ENCODE data around the gene SNX21. TPM values are rescaled to one million over a fixed set of nuclear protein-coding genes. Genes with fewer than 3 reads are reported as not detected.

Gene SNX21
- total and polyA plus RNA-seq, 12 donors, result 15.4 to 27.0 (median 18.5) TPM

DNA sequence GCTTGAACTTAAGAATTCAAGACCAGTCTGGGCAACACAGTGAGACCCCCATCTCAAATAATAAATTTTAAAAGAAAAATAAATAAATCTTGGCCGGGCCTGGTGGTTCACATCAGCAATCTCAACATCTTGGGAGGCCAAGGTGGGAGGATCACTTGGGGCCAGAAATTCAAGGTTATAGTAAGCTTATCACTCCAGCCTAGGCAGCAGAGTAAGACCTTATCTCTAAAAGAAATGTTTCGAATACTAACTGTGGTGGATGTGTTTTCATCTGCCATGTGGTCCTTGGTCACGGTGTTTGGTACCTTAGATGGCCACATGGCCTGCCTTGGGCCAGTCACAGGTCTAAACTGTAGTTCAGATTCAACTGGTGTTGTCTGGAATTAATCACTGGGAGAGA is 15.4 kb upstream of the SNX21 start:
- WGBS, 2 donors, result 69 to 73% methylated on average over 3 of the region's 3 CpGs
- TF ChIP-seq, protein P1, sequence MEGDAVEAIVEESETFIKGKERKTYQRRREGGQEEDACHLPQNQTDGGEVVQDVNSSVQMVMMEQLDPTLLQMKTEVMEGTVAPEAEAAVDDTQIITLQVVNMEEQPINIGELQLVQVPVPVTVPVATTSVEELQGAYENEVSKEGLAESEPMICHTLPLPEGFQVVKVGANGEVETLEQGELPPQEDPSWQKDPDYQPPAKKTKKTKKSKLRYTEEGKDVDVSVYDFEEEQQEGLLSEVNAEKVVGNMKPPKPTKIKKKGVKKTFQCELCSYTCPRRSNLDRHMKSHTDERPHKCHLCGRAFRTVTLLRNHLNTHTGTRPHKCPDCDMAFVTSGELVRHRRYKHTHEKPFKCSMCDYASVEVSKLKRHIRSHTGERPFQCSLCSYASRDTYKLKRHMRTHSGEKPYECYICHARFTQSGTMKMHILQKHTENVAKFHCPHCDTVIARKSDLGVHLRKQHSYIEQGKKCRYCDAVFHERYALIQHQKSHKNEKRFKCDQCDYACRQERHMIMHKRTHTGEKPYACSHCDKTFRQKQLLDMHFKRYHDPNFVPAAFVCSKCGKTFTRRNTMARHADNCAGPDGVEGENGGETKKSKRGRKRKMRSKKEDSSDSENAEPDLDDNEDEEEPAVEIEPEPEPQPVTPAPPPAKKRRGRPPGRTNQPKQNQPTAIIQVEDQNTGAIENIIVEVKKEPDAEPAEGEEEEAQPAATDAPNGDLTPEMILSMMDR (IDR thresholded peaks at IDR 0.05), result no peak
- Histone ChIP-seq H3K27ac (peak overlapping the region in 1 of 10 donors; percentile 3), H3K4me1 (peaks cover 4 to 20% (median 9%) of the 10 kb centered on the region in 9 donors), H3K9me3 (no peaks in the 10 kb centered on the region), H3K27me3 (peaks cover 3 to 37% (median 24%) of the 10 kb centered on the region in 7 donors), H3K36me3 (peaks cover 0 to 7% (median 0%) of the 10 kb centered on the region in 9 donors), H3K4me3 (no peak overlapping the region)
- ATAC-seq (no peak), DNase-seq (no peak)
- intact Hi-C loops (cut with DNase I), result no loop called here

DNA sequence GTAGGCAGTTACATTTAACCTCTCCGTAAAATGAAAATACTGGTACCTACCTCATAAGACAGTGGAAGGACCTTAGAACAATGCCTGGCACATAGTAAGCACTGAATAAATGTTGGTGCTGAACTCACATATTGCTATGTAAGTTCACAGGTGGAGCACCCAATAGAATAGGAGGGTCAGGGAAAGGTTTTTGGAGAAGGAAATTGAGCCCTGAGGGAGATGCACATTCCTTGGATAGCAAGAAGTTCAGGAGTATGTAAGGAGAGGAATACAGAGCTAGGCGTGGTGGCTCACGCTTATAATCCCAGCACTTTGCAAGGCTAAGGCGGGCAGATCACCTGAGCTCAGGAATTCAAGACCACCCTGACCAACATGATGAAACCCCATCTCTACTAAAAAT is 14.1 kb upstream of the SNX21 start:
- 96 to 98% methylated on average over 4 of the region's 4 CpGs for WGBS, 2 donors
- H3K27ac ChIP-seq, result no peak overlapping the region
- TF ChIP-seq, protein P1 (IDR thresholded peaks at IDR 0.05), result no peak
- H3K27me3 ChIP-seq, result peaks cover 3 to 49% (median 35%) of the 10 kb centered on the region in 7 donors
- H3K36me3 ChIP-seq, result peaks cover 0 to 7% (median 0%) of the 10 kb centered on the region in 9 donors
- peaks cover 4 to 30% (median 16%) of the 10 kb centered on the region in 9 donors for H3K4me1 ChIP-seq
- no peak for ATAC-seq
- no peak for DNase-seq
- intact Hi-C loops (cut with DNase I), result no loop called here
- H3K9me3 ChIP-seq, result no peaks in the 10 kb centered on the region
- no peak overlapping the region for H3K4me3 ChIP-seq

DNA sequence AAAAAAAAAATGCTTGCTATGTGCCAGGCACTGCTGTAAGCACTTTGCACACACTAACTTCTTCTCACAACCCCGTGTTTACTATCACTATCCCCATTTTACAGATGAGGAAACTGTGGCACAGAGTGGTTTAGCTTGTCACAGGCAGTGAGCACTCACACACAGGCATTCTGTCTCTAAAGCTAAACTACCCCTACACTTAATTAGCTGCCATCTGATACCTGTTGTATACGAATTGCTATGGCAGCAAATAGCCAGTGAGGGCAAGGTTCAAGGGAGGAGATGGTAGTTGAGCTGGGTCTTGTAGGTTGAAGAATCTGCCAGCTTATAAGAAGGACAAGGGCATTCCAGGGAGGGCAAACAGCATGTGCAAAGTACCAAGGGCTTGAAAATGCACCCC is 11.7 kb upstream of the SNX21 start:
- intact Hi-C loops (cut with DNase I), result loop anchor here in 5 of 10 donors (5.0 to 10.0 kb wide), 3 partner anchors 113 to 143 kb away; partner anchors contain the start of gene PCIF1 (in 1 of the 5)
- Histone ChIP-seq H3K27me3 (peaks cover 3 to 53% (median 35%) of the 10 kb centered on the region in 7 donors), H3K9me3 (no peaks in the 10 kb centered on the region), H3K4me3 (no peak overlapping the region), H3K36me3 (no peaks in the 10 kb centered on the region), H3K27ac (no peak overlapping the region), H3K4me1 (peaks cover 4 to 42% (median 26%) of the 10 kb centered on the region in 9 donors)
- 79 to 80% methylated on average over 2 of the region's 2 CpGs for WGBS, 2 donors
- DNase-seq (no peak), ATAC-seq (no peak)
- TF ChIP-seq, protein P1 (IDR thresholded peaks at IDR 0.05), result no peak

DNA sequence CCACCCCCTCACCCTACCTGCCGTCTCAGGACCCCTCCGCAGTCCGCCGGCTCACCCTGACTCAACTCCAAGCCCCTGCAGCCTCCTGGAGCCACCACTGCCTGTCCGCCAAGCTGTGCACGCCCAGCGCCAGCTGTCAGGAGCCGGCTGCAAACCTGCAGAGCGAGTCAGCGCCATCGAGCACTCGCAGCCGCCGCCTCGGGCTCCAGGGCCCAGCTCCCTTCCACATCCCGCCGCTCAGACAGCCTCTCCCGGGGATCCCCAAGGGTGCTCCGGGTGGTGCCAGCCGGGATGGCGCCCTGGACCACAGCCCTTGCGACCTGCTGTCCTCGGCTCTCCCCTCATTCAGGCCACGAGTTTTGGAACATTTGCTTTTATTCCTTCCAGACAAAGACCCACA is 10.7 kb upstream of the SNX21 start:
- H3K4me3 ChIP-seq, result peak overlapping the region in 3 of 10 donors; percentile 13 to 37 (median 18)
- intact Hi-C loops (cut with DNase I), result loop anchor here in 5 of 10 donors (5.0 to 10.0 kb wide), 3 partner anchors 112 to 142 kb away; partner anchors contain the start of gene PCIF1 (in 1 of the 5)
- H3K36me3 ChIP-seq, result no peaks in the 10 kb centered on the region
- H3K9me3 ChIP-seq, result no peaks in the 10 kb centered on the region
- 3 to 6% methylated on average over 24 of the region's 24 CpGs for WGBS, 2 donors
- DNase-seq (no peak), ATAC-seq (peak; percentile 19 to 36 (median 24))
- TF ChIP-seq, protein P1 (IDR thresholded peaks at IDR 0.05), result no peak
- H3K27ac ChIP-seq, result no peak overlapping the region
- H3K4me1 ChIP-seq, result peaks cover 4 to 37% (median 26%) of the 10 kb centered on the region in 9 donors
- peaks cover 3 to 53% (median 35%) of the 10 kb centered on the region in 7 donors for H3K27me3 ChIP-seq

Measured in heart right ventricle (tissue), 16 donors.